ENCODE data around the gene AFG1L.

DNA sequence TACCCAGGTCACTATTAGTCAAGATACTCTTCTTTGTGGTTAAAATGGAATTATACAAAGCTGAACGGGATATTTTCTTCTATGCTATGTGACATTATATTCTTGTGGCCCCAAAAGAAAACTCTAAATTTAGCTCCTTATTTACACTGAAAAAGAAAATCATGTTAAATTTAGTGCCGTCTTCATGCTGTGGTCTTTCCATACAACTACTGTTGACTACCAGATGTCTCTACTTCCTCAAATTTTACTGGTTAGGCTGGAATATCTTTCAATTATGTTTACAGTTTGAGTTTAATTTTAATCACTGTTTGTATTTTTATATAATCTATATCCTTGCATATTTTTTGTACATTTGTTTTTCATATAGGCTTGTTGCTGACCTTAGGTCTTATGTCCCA, 170.2 kb downstream of the AFG1L start:
- TF ChIP-seq, protein P1, sequence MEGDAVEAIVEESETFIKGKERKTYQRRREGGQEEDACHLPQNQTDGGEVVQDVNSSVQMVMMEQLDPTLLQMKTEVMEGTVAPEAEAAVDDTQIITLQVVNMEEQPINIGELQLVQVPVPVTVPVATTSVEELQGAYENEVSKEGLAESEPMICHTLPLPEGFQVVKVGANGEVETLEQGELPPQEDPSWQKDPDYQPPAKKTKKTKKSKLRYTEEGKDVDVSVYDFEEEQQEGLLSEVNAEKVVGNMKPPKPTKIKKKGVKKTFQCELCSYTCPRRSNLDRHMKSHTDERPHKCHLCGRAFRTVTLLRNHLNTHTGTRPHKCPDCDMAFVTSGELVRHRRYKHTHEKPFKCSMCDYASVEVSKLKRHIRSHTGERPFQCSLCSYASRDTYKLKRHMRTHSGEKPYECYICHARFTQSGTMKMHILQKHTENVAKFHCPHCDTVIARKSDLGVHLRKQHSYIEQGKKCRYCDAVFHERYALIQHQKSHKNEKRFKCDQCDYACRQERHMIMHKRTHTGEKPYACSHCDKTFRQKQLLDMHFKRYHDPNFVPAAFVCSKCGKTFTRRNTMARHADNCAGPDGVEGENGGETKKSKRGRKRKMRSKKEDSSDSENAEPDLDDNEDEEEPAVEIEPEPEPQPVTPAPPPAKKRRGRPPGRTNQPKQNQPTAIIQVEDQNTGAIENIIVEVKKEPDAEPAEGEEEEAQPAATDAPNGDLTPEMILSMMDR (IDR thresholded peaks at IDR 0.05; ENCODE audit: low read depth, low read length), result no peak
- TF ChIP-seq EZH2phosphoT487 (IDR thresholded peaks at IDR 0.05; ENCODE audit: low read depth), result no peak

Measured in OCI-LY3 (cell line).